HL-60/S4 treated with retinoic acid at 250 ng/mL for 4 days and 3 days (cell line): ENCODE results near the gene CLRN3.

ENCODE experiments used
- in situ Hi-C: fragments of 300-500 bp; cut with MboI; formaldehyde crosslinking; loops from 2 replicates; pipeline ENCODE4 v1.7.0; 2022; ENCODE audit warnings: low sequenced_read_pairs

The CLRN3 gene

DNA sequence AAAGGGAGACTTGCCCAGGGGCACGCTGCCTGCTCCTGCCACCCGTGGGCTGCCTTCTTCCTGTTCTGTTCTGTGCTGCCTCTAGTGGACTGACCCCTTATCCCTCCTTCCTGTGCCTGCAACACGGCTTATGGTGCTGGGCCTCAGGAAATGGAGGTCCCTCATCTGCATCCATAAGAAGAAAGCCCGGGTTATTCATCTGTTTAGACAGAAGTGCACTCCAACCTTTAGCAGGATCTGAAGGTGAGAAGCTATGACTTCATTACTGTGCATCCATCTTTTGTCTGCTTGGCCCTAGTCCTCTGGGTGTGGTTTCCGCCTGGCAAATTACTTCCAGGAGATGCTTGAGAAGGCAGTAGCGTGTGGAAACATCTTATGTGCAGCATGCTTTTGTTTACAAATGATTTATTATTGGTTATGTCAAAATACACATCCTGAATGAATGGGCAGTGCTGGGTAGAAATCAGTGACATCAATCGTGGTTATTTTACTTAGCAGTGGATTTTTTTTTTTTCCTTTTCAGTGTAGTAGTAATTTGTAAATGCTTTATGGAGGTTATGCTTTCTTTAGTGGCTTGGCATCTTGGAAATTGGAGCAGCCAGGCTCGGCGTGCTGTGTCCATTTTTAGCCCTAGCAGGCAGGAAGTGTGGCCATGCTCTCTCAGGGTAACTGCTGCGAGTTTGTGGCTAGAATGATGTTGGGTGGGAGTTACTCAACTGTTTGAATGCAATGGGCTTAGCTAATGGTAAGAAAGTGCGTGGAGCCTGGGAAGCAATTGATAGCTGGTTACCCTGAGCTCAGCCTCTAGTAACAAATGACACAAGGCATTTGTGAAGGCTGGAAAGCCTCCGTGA is 26.9 kb upstream of the CLRN3 start:
- in situ Hi-C loops = no loop called here

DNA sequence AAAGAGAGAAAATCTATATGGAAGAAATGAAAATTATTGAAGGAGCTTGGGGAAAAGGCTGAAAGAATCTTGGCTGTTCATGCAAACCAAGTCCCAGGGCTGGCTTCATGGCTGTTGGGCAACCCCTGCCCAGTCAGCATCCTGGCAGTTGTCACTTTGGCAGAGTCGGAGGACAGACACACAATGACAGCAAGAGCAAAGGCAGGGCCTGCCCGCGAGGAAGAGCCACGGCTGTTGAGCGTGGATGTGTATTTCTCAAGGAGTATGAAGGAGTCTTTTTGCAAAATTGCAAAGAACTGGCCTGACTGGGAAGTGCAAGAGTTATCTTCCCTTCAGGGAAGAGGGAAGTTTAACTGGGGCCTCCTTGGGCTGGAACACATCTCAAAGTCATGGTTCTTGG is 25.8 kb upstream of the CLRN3 start:
- in situ Hi-C loops = no loop called here

DNA sequence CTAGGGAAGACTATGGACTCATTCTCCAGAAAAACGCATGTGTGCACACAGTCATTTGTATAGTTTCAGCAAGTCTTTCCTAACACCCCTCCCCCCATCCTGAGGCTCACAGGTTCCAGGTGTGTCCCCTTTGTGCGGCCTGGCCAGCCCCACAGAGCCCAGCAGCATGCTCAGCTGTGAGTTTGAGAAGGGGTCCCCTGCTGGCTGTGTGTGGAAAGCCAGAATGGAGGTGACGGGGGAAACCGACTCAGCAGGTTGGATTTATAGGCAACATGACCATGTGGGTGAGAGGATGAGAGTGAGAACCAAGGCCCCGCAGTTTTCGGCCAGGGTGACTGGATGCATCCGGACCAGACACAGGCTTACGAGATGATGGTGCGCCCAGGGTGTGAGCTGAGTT is 24.1 kb upstream of the CLRN3 start:
- in situ Hi-C loops = no loop called here

DNA sequence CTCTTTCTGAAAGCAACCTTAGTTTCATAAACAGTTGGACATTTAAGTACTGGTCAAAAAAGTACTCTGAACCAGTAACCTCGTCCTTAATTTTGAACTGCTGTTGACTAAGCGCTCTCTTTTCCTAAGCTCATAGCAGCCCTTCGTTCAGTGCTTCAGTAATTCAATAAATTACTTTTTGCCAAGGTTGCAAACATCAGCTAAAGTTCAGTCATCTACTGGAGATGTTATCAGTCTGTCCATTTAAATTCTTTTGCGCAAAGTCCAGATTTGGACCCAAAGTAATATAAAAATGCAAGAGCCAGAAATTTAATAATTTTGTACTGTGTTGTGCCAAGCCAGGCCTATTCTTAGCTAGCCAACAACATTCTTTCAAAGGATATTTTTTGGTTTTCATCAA is 22.6 kb upstream of the CLRN3 start:
- in situ Hi-C loops = no loop called here

DNA sequence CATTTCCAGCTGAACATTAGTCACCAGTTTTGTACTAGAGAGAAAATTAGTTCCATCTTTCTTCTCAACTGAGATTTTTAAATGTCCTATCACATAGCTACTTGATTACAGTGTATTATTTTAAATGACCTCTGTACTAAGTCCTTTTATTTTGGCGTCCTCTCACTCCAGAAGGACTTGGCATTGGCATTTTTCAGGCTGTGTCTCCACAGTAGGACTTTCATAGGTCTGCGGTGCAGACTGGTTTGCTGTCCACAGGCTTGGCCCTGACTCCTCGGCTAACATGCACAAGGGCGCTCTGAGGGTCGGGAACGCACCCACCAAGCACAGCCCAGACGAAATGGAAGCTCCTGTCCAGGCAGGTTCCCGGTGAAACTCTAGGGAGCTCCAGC is 20.6 kb upstream of the CLRN3 start:
- in situ Hi-C loops = no loop called here

DNA sequence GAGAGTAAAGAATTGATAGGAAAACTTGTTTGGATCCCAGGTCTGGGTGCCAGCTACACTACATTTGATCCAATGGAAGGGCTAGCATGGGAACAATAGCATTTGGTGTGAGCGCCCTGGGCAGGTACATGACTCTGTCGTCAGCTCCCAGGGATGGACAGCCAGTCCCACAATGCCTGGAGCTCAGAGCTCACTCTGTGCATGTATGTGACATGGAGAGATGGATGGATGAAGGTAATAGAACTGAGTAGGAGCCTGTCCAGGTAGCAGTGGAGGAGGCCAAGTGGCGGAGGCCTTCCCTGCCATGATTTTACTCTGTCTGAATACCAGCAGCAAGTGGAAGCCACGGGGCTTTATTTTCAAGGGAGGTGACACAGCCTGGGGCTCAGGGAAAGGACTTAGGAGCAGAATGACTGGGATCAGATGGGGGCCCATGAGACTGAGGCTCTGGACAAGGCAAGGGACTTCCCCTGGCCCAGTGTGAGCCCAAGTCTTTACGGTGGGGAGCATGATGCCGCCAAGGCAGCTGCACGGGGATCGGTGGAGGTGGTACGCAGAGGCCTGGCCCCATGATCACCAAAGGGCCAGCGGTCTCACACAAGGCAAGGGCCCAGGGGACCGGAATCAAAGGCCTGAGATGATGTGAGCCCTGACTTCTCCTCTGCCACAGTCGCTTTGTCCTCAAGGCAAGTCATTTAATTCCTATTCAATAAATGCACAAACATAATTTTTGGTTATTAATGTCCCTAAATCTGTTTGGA is 20.0 kb upstream of the CLRN3 start:
- in situ Hi-C loops = no loop called here

DNA sequence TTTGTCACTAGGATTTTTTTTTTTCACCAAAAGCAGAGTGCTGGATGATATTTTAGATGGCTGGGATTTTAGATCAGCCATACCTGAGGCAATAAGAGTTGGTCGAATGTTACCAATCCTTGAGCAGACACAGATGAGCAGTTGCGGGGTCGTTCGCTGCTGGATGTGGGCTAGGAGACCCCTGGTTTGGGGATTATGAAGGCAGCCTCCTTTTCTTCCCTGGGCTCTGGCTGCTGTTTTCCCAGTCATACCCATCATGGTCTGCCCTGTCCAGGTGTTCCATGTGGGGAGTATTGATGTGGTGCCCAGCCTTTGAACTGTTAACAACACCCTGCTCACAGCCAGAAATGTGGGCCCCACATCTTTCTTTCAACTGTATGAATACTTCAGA is 19.1 kb upstream of the CLRN3 start:
- in situ Hi-C loops = no loop called here

DNA sequence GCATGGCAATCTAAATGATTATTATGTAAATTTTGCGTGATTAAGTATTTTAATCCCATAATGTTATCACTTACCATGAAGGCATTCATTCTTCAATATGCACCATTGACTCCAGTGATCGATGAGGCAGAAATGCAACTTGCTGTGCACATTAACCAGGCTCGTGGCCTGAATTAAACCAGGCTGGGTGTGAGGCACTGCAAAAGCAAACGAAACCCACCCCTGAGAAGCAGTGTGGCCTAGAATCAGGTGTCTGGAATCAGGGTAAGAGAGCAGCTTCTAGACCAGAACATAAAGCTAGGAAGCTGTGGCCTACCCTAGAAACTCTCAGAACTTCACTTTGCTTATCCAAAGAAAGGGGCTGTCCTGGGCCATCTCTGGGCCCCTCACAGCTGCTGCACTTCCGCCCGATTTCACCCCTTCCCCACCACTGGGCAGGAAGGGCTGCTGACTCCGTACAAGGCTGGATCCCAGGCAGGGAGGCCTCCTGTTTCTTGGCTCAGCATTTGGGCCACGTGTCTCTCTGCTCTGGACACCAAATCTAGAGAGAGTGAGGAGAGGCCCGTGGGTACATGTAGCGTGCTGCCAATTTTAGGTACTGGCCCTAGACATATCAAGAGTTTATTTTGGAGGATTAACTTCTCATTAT is 18.6 kb upstream of the CLRN3 start:
- in situ Hi-C loops = no loop called here

DNA sequence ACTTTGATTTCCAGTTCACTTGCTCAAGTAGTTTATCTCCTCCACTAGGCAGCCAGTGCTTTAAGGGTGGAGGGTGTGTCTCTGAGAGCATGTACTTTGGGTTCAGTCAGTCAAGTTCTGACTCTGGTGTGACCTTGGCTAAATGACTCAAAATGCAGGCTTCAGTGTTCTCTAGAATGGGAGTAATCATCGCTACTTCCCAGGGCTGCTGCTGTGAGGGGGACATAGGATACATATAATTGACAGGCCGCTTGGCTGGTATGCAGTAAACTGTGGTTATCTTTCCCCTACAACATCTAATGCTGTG is 17.7 kb upstream of the CLRN3 start:
- in situ Hi-C loops = no loop called here

DNA sequence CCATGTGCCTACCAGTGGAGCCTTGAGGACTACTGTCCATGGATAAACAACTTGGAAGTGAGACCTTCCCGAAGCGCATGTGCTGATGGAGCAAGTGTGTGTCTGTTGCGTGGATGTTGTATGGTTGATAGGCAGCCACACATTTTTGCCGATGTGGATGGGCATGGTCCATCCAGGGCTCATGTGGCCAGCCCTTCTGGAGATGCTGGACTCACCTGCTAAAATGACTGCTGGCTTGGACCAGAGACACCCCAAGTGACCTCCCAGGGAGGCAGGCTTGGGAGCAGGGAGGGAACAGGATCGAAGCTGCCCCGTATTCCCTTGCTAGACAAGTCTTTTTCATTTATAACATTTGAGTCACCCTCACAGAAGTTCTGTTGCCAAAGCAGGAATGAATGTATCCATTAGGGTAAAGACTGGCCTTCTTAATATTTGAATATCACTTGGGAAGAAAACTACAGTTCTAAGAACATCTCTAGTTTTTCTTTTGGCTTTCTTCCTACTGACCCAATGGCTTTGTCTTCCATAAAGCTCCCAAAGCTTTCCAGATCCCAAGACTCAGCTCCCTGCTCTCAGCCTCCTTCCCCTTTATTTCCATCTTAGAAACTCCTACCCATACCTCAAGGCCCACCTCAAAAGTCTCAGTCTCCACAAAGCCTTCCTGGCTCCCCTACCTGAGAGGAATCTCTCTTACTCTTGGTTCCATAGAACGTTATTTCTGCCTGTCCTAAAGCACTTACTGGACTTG is 17.1 kb upstream of the CLRN3 start:
- in situ Hi-C loops = loop anchor here (10.0 kb wide), 1 partner anchor 105 kb away; no protein-coding TSS in a partner anchor

DNA sequence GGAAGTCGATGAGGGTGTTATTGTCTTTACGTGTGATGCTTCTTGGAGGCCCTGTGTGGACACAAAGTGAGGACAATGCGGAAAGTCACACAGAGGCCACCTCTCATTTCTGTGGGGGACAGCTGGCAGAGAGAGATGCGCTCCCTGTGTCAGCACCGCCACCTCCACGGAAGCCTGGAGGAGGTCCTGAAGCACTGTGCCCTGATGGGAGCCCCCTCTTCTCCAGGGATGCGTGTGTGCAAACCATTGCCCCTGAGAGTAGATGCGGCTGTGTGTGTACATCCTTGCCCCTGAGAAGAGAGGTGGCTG is 16.2 kb upstream of the CLRN3 start:
- in situ Hi-C loops = loop anchor here (10.0 kb wide), 1 partner anchor 106 kb away; no protein-coding TSS in a partner anchor

DNA sequence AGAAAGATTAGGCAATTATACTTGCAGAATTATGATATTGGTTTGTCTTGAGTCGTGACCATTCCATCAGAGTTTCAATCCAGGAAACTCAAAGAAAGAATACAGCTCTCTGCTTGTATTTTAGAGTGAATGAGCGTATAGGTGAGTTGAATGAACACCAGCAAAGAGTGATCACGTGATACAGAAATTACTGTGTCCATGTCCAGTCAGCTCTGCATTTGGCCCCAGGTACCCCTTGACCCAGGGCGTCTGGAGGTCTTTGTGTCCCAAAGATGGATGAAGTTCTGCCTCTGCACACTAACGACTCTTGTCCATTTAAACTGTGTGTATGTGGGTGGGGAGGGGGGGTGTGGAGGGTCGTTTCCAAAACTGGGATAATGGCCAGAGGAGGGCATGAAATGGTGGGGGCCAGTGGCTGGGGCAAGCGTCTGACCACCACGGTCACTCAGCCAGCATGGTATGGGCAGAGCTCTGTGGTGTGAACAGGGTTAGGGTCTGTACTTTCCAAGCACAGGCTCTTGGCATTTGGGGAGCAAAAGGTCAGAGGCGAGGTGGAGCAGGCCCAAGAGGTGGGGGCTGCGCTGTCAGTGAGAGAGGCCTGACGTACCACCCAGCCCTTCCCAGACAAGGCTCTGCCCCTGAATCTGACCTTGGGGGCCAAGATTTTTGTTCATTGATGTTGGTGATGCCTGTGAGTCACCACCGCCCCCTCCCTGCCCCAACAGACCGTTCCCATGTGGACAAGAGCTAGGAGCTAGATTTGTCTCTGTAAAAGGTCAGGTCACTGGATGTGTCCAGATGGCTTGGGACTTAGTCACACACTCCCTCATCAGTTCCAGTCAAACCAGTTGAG is 15.6 kb upstream of the CLRN3 start:
- in situ Hi-C loops = loop anchor here (10.0 kb wide), 1 partner anchor 106 kb away; no protein-coding TSS in a partner anchor

DNA sequence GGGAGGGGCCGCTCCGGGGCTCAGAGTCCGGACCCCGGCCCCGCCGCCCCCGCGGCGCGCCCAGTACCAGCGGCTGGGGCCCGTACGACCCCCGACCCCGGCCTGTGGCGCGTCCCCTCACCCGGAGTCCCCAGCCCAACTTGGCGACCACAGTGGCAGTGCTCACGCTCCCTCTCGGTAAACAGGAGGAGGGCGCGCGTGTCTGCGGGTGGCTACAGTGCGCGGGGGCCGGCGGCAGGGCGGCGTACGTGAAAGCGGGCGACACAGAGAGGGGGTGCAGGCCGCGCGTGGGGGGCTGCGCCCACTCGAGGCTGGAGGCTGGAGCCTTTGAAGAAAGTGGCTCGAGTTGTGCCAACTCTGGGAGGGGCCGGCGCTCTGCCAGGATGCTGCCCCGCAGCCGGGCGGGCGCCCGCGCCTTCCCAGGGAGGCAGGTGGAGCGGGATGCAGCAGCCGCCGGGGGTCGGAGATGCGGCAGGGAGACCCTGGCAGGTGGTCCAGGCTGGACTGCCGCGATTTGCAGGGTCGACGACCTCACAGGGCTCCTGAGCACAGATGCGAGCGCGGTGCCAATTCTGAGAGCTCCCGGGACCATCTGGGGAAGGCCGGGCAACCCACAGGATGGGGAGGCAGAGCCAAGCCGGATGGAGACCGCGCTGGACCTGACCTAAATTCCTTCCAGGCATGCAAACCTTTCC is 14.8 kb upstream of the CLRN3 start:
- in situ Hi-C loops = loop anchor here (10.0 kb wide), 1 partner anchor 107 kb away; no protein-coding TSS in a partner anchor

DNA sequence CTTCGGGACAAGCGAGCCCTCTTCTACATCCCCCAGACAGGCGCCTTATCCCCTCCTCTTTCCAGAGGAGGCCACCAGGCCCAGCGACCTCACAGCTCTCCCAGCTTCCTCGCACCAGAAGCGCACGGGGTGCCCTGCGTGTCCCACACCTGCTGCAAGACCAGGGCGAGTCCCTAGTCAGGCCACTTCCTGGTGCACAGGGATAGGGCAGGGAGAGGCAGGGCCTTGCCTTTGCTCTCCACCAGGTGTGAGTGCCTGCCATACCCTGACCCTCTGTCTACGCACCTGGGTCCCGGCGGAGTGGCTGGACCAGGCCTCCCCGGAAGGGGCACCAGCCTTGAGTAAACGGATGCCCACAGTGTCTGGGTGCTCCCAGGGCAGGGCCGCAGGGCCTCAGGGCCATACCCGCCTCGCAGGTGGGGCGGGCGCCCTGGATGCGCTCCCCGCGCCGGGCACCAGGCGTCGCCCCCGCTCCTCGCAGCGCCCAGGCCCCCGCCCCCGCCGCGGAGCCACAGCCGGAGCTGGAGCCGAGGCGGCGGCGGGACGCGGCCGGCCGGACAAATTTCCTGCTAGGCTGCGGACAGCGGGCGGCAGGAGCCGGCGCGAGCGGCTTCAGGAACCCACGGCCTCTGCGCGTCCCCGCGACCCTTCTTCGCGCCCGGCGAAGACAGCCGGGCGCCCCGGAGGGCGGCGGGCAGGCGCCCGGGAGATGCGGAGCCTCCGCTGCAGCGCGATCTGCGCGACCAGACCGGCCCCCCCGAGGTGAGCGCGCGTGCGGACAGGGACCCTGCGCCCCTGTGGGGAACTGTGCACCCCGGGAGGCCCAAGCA is 14.0 kb upstream of the CLRN3 start, which contains the start of gene PTPRE:
TSS of gene PTPRE (plus strand) at position 556 of the 830 bp plus-strand sequence. CDS start 133,779 bp downstream, outside the sequence.
- in situ Hi-C loops = loop anchor here (10.0 kb wide), 1 partner anchor 108 kb away; no protein-coding TSS in a partner anchor

DNA sequence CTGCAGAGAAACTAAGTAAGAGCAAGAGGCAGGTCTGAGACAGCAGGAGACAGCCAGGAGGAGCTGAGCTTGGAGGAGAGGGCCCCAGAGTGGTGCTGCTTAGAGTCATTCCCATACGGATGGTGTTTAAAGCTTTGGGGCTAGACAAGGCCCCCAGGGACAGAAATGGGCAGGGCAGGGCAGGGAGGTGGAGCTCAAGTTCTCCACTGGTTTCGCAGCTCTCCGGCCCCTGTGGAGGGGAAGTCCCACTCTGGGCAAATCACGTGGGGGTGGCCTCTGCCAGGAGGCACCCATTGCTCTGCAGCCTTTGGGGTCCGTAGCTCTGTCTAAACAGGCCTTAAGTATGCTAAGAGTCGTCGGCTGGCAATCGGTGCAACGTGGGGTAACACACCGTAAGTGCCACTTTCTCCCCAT is 13.1 kb upstream of the CLRN3 start:
- in situ Hi-C loops = loop anchor here (10.0 kb wide), 1 partner anchor 109 kb away; no protein-coding TSS in a partner anchor

DNA sequence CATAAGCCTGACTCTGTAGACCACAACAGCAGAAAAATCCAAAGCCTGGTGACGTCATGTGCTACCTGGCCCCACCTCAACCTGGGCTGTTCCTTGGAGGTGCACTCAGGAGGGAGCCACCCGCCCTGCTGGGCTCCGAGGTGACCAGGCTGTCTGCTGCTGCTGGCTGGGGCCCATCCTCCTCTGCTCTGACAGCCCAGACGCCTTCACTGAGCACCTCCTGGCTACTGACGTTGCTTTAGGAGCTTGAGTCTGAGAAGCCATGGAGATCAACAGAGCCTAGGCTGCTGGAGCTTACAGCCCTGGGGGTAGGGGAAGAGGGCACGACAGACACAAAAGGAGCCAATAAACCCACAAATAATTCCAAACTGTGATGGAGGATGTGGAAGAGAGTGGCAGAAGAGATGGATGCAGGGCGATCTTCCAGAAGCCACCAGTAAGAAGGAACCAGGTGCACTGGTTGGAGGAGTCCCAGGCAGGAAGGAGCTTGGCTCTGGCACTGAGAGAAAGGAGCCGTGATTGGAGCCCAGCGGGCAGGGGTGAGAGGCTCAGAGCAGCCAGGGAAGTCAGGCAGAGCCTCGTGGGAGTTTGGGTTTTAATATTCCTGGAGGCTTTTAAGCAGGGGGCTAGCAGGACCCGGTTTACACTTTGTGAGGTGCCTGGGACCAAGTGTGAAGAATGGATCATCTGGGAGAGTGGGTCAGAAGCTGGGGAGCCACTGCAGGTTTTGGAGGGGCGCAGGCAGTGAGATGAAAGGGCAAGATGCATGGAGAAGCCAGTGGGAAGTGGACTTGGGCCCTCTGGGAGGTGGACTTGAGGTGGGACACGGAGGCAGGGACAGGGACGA is 12.5 kb upstream of the CLRN3 start:
- in situ Hi-C loops = loop anchor here (10.0 kb wide), 1 partner anchor 110 kb away; no protein-coding TSS in a partner anchor

DNA sequence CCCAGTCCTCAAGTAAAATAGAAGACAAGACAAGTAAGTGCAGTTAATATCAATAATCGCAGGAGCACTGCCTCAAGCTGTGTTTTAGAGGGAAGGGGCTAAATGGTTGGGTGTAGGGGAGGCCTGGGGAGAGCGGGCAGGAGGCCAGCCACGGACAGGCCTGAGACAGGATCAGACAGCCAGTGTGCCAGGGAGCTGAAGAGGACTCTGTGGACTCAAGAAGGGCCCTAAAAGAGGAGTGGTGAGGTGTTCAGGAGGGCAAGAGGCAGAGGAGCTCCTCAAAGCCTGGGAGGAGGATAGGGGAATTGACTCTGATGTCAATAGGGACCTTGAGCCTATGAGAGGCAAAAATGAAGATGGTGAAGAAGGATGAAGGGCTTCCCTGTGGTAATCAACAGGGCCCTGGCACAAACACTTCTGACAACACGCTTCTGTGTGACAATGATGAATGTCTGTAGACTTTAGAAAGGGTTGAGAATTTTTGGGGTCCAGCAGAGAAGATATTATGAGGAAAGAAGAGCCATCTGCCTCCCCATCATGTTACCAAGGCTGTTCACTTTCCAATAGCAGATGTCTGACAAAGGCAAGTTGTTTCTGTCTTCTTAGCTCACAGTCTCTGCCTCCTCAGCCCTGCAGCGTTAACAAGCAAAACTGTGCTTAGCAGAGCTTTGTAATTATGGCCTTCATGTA is 11.7 kb upstream of the CLRN3 start:
- in situ Hi-C loops = loop anchor here (10.0 kb wide), 1 partner anchor 110 kb away; no protein-coding TSS in a partner anchor
